ENCODE measurements around the gene NEK7.
"Not testable (repeated sequence)": the region's sequence is repeated elsewhere in the genome, so short reads cannot be mapped to it uniquely, and the experiment has no call there.

The NEK7 gene

DNA sequence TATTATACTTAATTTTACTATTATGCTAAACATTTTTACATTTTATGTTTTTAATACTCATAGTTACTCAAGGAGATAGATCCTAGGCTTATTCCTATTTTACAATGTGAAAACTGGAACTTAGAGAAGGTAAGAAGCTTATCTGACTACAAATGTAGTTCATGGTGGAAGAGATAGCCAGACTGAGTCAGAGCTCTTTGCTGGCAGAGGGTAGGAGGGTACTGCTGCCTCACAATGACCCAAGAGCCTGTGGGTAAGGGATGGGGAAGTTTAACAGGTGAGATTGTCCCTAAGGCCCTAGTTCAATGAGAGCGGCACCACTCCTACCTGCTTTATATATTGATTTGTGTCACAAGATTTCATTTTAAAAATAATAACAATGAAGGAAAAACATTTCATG is 34.1 kb upstream of the NEK7 start:
- WGBS: no CpG with 5 or more reads among the region's 1 CpG
- no peak overlapping the region for H3K4me3 ChIP-seq (ENCODE audit: low read length)

DNA sequence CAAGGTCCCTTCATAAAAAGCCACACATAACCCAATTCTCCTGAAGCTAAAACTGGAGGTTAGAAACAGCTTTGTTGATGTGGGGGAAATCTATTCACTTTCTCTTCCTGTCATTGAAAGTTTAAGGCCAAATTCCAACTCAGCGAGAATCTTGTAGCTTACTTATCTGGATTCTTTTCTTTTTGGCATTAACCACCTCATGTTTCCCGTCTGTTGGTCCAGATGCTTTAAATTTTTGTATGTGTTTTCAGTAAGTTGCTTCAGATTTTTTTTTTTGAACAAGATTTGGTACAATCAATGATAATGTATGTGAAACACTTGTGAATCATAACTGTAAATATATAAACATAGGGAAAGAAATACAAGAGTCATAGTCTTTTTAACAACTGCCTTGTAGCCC is 33.7 kb upstream of the NEK7 start:
- no peaks in the 10 kb centered on the region for H3K4me1 ChIP-seq (ENCODE audit: insufficient read depth, low read length)
- 100% methylated on average over 2 of the region's 2 CpGs for WGBS

More for the DNA sequence above, 34.1 kb upstream of the NEK7 start:
- no peak overlapping the region for H3K9ac ChIP-seq (ENCODE audit: low read depth, low read length)
- no peaks in the 10 kb centered on the region for H3K4me1 ChIP-seq (ENCODE audit: insufficient read depth, low read length)
- no peaks in the 10 kb centered on the region for H3K36me3 ChIP-seq (ENCODE audit: insufficient read depth, low read length)
- H3K27ac ChIP-seq (ENCODE audit: low read depth, low read length): no peak overlapping the region
- no peaks in the 10 kb centered on the region for H3K27me3 ChIP-seq (ENCODE audit: insufficient read depth, low read length)
- no peaks in the 10 kb centered on the region for H3K9me3 ChIP-seq (ENCODE audit: insufficient read depth, low read depth, low read length)

DNA sequence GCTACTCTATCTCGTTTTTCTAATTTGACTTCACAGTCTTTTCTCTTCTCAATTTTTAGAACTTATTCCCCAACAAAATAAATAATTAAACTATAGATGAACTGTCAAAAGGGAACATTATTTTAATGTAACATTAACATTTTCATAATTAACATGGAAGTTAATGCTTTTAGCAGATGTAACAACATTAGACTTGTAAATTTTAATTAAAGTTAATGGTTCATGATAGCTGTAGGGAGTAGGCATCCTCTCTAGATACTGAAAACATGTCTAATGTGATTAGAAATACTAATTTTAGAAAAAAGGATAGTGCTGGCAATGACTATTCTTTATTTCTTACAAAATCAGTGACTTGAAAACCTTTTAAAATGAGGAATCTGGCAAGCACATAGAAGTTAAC is 32.1 kb upstream of the NEK7 start:
- H3K4me3 ChIP-seq (ENCODE audit: low read length): no peak overlapping the region
- 94% methylated on average over 1 of the region's 1 CpG for WGBS
- H3K4me1 ChIP-seq (ENCODE audit: insufficient read depth, low read length): no peaks in the 10 kb centered on the region
- no peaks in the 10 kb centered on the region for H3K9me3 ChIP-seq (ENCODE audit: insufficient read depth, low read depth, low read length)
- H3K9ac ChIP-seq (ENCODE audit: low read depth, low read length): no peak overlapping the region
- H3K27ac ChIP-seq (ENCODE audit: low read depth, low read length): no peak overlapping the region
- no peaks in the 10 kb centered on the region for H3K36me3 ChIP-seq (ENCODE audit: insufficient read depth, low read length)
- H3K27me3 ChIP-seq (ENCODE audit: insufficient read depth, low read length): no peaks in the 10 kb centered on the region

More for the DNA sequence above, 33.7 kb upstream of the NEK7 start:
- Histone ChIP-seq H3K9ac (ENCODE audit: low read depth, low read length) (no peak overlapping the region), H3K27ac (ENCODE audit: low read depth, low read length) (no peak overlapping the region), H3K4me3 (ENCODE audit: low read length) (no peak overlapping the region), H3K27me3 (ENCODE audit: insufficient read depth, low read length) (no peaks in the 10 kb centered on the region), H3K36me3 (ENCODE audit: insufficient read depth, low read length) (no peaks in the 10 kb centered on the region), H3K9me3 (ENCODE audit: insufficient read depth, low read depth, low read length) (no peaks in the 10 kb centered on the region)

DNA sequence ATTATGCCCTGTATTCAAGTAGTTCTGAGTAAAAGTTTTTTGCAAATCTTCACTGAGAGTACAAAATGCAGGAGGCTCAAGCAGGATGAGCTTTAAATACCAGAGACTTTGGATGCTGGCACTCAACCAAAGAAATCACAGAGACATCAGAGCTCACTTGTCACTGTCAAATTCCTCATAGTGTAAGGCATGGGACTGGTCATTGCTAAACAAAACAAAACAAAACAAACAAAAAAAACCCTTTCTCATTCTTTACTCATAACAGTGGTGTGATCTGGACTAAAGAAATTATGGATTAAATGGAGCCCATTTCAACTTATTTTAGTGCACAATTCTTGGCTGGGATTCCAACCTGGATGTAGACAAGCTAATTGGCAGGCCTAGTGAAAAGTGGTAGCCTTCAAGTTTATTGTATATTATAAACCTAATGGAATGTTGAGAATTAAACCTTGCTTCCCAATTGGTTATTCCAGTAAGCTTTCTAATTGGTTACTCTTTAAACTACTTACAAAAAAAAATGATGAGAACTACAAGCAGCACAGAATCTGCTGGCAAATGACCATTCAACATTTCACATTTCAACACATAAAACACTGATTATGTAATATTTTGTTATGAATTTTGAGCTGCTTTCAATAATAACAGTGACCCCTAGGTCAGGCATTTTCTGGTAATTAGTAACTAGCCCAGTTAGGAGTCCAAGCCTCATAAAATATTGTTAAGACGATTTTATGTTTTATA is 30.6 kb upstream of the NEK7 start:
- no peak overlapping the region for H3K9ac ChIP-seq (ENCODE audit: low read depth, low read length)
- H3K9me3 ChIP-seq (ENCODE audit: insufficient read depth, low read depth, low read length): no peaks in the 10 kb centered on the region
- no peaks in the 10 kb centered on the region for H3K27me3 ChIP-seq (ENCODE audit: insufficient read depth, low read length)
- H3K4me3 ChIP-seq (ENCODE audit: low read length): no peak overlapping the region
- H3K27ac ChIP-seq (ENCODE audit: low read depth, low read length): no peak overlapping the region
- no CpG with 5 or more reads among the region's 1 CpG for WGBS
- H3K4me1 ChIP-seq (ENCODE audit: insufficient read depth, low read length): no peaks in the 10 kb centered on the region
- no peaks in the 10 kb centered on the region for H3K36me3 ChIP-seq (ENCODE audit: insufficient read depth, low read length)

DNA sequence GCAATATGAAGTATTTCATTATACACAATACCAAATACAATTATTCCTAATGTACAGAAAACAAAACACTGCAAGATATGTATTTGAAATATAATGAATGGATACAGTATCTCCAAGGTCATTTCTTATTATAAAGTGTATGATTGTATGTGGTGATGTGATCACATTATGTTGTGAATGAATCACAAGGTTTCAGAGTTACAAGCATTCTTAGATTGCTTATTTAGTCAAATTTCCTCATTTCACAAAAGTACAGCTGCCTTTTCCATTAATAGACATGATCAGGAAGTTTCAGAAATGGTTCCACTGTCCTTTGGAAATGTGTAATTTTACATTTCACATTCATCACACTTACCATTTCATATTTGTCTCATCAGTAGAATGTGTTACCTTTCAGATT is 28.3 kb upstream of the NEK7 start:
- Histone ChIP-seq H3K36me3 (ENCODE audit: insufficient read depth, low read length) (no peaks in the 10 kb centered on the region), H3K9ac (ENCODE audit: low read depth, low read length) (no peak overlapping the region), H3K27ac (ENCODE audit: low read depth, low read length) (no peak overlapping the region), H3K9me3 (ENCODE audit: insufficient read depth, low read depth, low read length) (no peaks in the 10 kb centered on the region), H3K27me3 (ENCODE audit: insufficient read depth, low read length) (no peaks in the 10 kb centered on the region), H3K4me1 (ENCODE audit: insufficient read depth, low read length) (no peaks in the 10 kb centered on the region), H3K4me3 (ENCODE audit: low read length) (no peak overlapping the region)

DNA sequence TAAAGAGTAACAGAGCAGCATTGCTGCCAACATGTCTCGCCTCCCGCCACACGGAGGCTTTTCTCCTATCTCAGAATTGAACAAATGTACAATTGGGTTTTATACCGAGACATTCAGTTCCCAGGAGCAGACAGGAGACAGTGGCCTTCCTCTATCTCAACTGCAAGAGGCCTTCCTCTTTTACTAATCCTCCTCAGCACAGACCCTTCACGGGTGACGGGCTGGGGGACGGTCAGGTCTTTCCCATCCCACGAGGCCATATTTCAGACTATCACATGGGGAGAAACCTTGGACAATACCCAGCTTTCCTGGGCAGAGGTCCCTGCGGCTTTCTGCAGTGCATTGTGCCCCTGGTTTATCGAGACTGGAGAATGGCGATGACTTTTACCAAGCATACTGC is 26.7 kb upstream of the NEK7 start:
- not testable (repeated sequence) for H3K27me3 ChIP-seq (ENCODE audit: insufficient read depth, low read length); H3K9ac ChIP-seq (ENCODE audit: low read depth, low read length); H3K4me3 ChIP-seq (ENCODE audit: low read length); H3K4me1 ChIP-seq (ENCODE audit: insufficient read depth, low read length); H3K9me3 ChIP-seq (ENCODE audit: insufficient read depth, low read depth, low read length); H3K27ac ChIP-seq (ENCODE audit: low read depth, low read length); H3K36me3 ChIP-seq (ENCODE audit: insufficient read depth, low read length)
- WGBS: 96% methylated on average over 11 of the region's 11 CpGs

DNA sequence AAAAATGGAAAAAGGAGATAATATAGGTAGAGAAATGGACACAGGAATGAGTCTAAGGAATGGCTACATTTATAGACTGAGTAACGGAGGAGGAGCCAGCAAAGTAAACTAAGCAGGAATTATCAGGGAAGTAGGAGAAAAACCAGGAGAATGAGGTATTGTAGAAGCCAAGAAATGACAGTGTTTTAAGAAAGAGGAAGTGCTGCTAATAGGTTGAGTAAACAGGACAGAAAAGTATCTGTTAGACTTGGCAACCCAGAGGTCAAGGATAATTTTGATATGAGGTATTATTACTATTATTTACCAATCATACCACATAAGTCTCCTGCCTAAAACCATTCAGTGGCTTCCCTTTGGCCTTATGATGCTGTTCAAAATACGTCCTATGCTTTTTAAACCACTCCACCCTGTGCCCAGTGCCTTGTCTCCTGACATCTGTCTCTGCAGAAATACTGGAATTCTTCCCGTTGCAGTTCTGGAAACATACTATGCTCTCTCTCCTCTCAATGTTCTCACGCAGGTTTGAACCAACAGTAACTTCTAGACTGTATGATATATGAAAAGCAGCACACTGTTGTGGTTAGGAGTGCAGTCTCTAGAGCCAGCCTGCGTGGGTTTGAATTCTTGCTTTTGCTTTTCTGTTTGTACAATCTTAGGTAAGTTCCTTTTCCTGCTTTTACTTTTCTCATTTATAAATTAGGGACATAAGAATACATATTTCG is 24.6 kb upstream of the NEK7 start:
- Histone ChIP-seq H3K9me3 (ENCODE audit: insufficient read depth, low read depth, low read length) (no peaks in the 10 kb centered on the region), H3K4me3 (ENCODE audit: low read length) (no peak overlapping the region), H3K27ac (ENCODE audit: low read depth, low read length) (no peak overlapping the region), H3K9ac (ENCODE audit: low read depth, low read length) (no peak overlapping the region), H3K36me3 (ENCODE audit: insufficient read depth, low read length) (no peaks in the 10 kb centered on the region), H3K4me1 (ENCODE audit: insufficient read depth, low read length) (no peaks in the 10 kb centered on the region), H3K27me3 (ENCODE audit: insufficient read depth, low read length) (no peaks in the 10 kb centered on the region)
- 93% methylated on average over 5 of the region's 6 CpGs for WGBS

DNA sequence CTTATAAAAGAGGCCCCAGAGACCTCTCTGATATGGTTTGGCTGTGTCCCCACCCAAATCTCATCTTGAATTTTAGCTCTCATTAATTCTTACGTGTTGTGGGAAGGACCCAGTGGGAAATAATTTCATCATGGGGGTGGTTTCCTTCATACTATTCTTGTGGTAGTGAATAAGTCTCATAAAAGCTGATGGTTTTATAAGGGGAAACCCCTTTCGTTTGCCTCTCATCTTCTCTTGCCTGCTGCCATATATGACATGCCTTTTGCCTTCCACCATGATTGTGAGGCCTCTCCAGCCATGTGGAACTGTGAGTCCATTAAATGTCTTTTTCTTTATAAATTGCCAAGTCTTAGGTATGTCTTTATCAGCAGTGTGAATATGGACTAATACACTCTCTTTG is 22.5 kb upstream of the NEK7 start:
- Histone ChIP-seq H3K36me3 (ENCODE audit: insufficient read depth, low read length) (no peaks in the 10 kb centered on the region), H3K27me3 (ENCODE audit: insufficient read depth, low read length) (no peaks in the 10 kb centered on the region), H3K9me3 (ENCODE audit: insufficient read depth, low read depth, low read length) (no peaks in the 10 kb centered on the region), H3K4me3 (ENCODE audit: low read length) (no peak overlapping the region), H3K27ac (ENCODE audit: low read depth, low read length) (no peak overlapping the region), H3K9ac (ENCODE audit: low read depth, low read length) (no peak overlapping the region), H3K4me1 (ENCODE audit: insufficient read depth, low read length) (no peaks in the 10 kb centered on the region)
- WGBS: 86% methylated on average over 2 of the region's 2 CpGs

DNA sequence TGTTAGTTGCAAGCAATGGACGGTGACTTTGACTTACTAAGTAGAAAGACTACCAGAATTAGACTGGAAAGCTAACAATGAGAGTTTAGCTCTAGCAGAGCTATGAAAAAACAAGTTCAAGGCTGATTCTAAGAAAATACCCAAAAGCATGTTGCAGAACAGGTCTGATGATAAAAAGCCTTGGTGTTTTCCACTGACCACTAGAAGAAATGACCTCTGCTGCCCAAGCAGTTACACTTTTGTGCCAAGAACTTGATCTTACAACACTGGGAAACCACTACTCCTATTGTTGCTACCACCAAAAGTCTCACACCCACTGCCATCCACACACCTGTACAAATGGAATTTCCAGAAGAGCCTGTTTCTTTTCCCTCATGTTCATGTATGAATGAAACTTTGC is 21.4 kb upstream of the NEK7 start:
- H3K27ac ChIP-seq (ENCODE audit: low read depth, low read length): no peak overlapping the region
- 98% methylated on average over 1 of the region's 1 CpG for WGBS

DNA sequence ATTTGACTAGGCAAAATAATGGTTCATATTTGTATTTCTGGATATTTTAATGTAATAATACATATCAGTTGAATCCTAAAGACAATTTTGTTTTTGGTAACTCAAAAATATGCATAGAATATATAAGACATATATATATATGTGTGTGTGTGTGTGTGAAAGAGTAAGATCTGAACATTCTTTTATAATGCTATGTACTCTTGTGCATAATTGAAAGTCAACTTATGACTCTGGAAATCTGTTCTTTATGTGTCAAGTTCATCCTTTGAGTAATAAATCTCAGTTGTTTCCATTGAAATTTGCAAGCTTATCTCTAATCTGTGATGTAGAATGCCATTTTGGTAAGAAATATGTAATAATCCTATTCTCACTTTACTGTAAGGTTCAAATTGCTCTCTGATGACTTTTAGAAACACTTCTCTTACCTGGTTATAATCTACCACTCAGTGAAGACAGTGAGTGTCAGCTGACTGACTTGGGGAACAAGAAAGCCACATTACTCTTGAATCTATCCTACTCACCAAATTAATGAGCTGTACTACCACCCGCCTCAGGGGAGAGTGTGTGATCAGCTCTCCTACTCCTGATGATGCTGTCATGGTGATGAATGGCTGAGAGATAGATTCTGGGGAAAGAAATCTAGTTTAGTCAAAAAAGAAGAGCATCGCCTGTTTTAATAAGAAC is 15.0 kb upstream of the NEK7 start:
- Histone ChIP-seq H3K27me3 (ENCODE audit: insufficient read depth, low read length) (no peaks in the 10 kb centered on the region), H3K27ac (ENCODE audit: low read depth, low read length) (no peak overlapping the region), H3K9ac (ENCODE audit: low read depth, low read length) (no peak overlapping the region), H3K4me1 (ENCODE audit: insufficient read depth, low read length) (no peaks in the 10 kb centered on the region), H3K36me3 (ENCODE audit: insufficient read depth, low read length) (no peaks in the 10 kb centered on the region), H3K4me3 (ENCODE audit: low read length) (no peak overlapping the region), H3K9me3 (ENCODE audit: insufficient read depth, low read depth, low read length) (no peaks in the 10 kb centered on the region)
- WGBS: 100% methylated on average over 1 of the region's 2 CpGs

More for the DNA sequence above, 21.4 kb upstream of the NEK7 start:
- Histone ChIP-seq H3K9me3 (ENCODE audit: insufficient read depth, low read depth, low read length) (no peaks in the 10 kb centered on the region), H3K4me3 (ENCODE audit: low read length) (no peak overlapping the region), H3K36me3 (ENCODE audit: insufficient read depth, low read length) (no peaks in the 10 kb centered on the region), H3K27me3 (ENCODE audit: insufficient read depth, low read length) (no peaks in the 10 kb centered on the region), H3K9ac (ENCODE audit: low read depth, low read length) (no peak overlapping the region), H3K4me1 (ENCODE audit: insufficient read depth, low read length) (no peaks in the 10 kb centered on the region)

DNA sequence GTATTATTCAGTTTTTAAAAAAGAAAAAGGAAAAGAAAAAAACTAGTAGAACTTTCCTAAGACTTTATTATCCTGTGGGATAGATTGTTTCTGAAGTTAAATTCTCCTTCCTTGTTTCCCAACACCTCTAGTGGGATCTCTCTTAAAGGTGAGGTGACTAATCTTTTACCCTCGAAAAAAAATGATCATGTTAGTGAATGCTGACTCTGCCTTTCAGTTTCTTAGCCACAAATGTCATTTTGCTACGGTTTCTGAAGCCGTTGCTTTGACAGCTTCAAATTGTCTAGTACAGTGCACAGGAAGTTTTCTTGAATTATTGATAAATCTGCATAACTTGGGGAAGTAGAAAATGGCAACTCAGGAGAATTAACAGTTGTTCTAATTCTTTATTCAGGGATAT is 13.0 kb upstream of the NEK7 start:
- Histone ChIP-seq H3K27me3 (ENCODE audit: insufficient read depth, low read length) (no peaks in the 10 kb centered on the region), H3K9me3 (ENCODE audit: insufficient read depth, low read depth, low read length) (no peaks in the 10 kb centered on the region), H3K27ac (ENCODE audit: low read depth, low read length) (no peak overlapping the region), H3K4me1 (ENCODE audit: insufficient read depth, low read length) (no peaks in the 10 kb centered on the region), H3K36me3 (ENCODE audit: insufficient read depth, low read length) (no peaks in the 10 kb centered on the region), H3K4me3 (ENCODE audit: low read length) (no peak overlapping the region), H3K9ac (ENCODE audit: low read depth, low read length) (no peak overlapping the region)
- WGBS: 95% methylated on average over 3 of the region's 3 CpGs

All from HUES64 (cell line).